ENCODE results near the gene CLEC11A.

DNA sequence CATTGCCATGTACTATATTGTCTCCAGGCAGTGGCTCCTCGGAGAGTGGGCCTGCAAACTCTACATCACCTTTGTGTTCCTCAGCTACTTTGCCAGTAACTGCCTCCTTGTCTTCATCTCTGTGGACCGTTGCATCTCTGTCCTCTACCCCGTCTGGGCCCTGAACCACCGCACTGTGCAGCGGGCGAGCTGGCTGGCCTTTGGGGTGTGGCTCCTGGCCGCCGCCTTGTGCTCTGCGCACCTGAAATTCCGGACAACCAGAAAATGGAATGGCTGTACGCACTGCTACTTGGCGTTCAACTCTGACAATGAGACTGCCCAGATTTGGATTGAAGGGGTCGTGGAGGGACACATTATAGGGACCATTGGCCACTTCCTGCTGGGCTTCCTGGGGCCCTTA lies 47.7 kb downstream of the CLEC11A start:
- TF ChIP-seq, protein P1, sequence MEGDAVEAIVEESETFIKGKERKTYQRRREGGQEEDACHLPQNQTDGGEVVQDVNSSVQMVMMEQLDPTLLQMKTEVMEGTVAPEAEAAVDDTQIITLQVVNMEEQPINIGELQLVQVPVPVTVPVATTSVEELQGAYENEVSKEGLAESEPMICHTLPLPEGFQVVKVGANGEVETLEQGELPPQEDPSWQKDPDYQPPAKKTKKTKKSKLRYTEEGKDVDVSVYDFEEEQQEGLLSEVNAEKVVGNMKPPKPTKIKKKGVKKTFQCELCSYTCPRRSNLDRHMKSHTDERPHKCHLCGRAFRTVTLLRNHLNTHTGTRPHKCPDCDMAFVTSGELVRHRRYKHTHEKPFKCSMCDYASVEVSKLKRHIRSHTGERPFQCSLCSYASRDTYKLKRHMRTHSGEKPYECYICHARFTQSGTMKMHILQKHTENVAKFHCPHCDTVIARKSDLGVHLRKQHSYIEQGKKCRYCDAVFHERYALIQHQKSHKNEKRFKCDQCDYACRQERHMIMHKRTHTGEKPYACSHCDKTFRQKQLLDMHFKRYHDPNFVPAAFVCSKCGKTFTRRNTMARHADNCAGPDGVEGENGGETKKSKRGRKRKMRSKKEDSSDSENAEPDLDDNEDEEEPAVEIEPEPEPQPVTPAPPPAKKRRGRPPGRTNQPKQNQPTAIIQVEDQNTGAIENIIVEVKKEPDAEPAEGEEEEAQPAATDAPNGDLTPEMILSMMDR (IDR thresholded peaks at IDR 0.05; ENCODE audit: low read length), result no peak
- TF ChIP-seq EZH2 (optimal IDR thresholded peaks at IDR 0.05; ENCODE audit: low read depth, low read length), result no peak
